Urinary bladder (tissue), 4 donors: ENCODE measurements around the gene ARMH1. TPM values are rescaled to one million over a fixed set of nuclear protein-coding genes. Genes with fewer than 3 reads are reported as not detected.

ENCODE experiments used
- DNase-seq: peaks from one replicate; pipeline ENCODE4 v3.0.0-alpha.2; 2015; ENCODE audit errors: extremely low spot score
- H3K27ac ChIP-seq: one replicate; pipeline ENCODE4 v1.5.1; 2013; ENCODE audit warnings: low read depth, mild to moderate bottlenecking, moderate library complexity
- H3K36me3 ChIP-seq: one replicate; pipeline ENCODE4 v1.6.1; 2013; ENCODE audit warnings: mild to moderate bottlenecking, moderate library complexity; ENCODE audit not compliant: insufficient read depth
- H3K4me1 ChIP-seq: one replicate; pipeline ENCODE4 v1.6.1; 2013; ENCODE audit warnings: mild to moderate bottlenecking, moderate library complexity; ENCODE audit not compliant: insufficient read depth
- H3K4me3 ChIP-seq: one replicate; pipeline ENCODE4 v1.5.1; 2013; ENCODE audit warnings: low read depth, low read length
- WGBS: extraction: QIAGEN DNeasy Blood & Tissue Kit; methylation state at CpG from one replicate; pipeline ENCODE4 v1.1.7; 2013; 5-methylcytosine and 5-hydroxymethylcytosine counted together
- polyA plus RNA-seq: library from polyadenylated mRNA; stranded (reverse); fragments of 200-250 nt; gene quantifications from one replicate; pipeline ENCODE4 v1.2.3, GENCODE V29; 2013
- total RNA-seq: library from RNA; depleted of rRNA; stranded (reverse); fragments of >200 nt; gene quantifications from one replicate; pipeline ENCODE4 v1.2.3, GENCODE V29; 2014
- donor health status: healthy with polysubstance abuse.
- donor health status: healthy.

ARMH1 gene
- total and polyA plus RNA-seq, 2 donors = 1.4 to 3.5 TPM

DNA sequence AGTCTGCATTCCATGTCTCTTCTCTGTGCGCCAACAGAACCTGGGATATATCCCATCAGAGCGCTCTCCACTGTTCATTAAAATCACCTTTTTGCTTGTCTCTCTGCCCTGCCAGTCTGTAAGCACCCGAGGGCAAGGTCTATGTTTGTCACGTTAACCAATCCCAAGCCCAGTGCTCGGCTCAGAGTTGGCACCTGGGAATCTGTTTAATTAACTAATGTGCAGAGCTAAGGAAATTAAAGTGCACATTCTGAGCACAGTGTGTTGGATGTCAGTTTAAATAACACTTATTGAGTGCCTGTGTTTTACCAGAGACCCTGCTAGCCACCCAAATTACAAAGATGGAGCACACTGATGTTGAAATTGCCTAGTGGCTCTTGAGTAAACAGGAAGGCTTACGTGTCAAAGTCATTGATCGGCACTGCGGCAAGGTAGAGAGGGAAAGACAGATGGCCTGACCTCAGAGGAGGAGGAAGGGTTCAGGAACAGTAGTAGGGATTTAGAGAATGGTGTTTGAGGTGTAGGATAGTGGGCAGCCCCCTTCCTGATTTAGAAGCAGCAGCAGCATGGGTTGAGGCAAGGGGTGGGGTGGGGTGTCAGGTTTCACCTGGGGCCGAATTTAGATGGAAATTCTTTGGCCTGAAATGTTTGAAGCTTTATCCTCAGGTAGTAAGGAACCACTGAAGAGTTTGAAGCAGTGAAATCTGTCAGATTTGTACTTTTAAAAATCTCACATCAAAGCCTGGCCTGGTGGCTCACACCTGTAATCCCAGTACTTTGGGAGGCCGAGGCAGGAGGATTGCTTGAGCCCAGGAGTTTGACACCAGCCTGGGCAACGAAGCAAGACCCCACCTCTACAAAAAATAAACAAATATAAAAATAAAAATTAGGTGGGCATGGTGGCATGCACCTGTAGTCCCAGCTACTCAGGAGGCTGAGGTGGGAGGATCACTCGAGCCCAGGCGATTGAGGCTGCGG lies 7.7 kb downstream of the ARMH1 start:
- Histone ChIP-seq H3K4me3 (no peak overlapping the region), H3K4me1 (no peaks in the 10 kb centered on the region), H3K36me3 (no peaks in the 10 kb centered on the region), H3K27ac (no peak overlapping the region)
- no peak for DNase-seq
- 79% methylated on average over 14 of the region's 14 CpGs for WGBS

DNA sequence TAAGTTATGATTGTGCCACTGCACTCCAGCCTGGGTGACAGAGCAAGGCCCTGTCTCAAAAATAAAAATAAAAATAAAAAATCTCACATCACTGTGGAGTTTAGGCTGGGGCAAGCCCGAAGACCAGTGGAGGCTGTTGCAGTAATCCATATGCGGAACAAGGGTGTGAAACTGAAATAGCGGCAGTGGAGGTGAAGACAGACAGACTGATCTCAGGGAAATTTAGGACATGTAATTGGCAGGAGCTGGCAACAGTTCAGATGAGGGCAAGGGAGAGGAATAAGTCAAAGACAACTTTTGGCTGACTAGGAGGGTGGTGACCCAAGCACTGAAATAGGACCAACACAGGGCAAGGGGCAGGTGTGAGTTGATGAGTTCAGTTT lies 8.4 kb downstream of the ARMH1 start:
- Histone ChIP-seq H3K4me3 (no peak overlapping the region), H3K36me3 (no peaks in the 10 kb centered on the region), H3K4me1 (no peaks in the 10 kb centered on the region), H3K27ac (no peak overlapping the region)
- 95% methylated on average over 3 of the region's 3 CpGs for WGBS
- DNase-seq = no peak

DNA sequence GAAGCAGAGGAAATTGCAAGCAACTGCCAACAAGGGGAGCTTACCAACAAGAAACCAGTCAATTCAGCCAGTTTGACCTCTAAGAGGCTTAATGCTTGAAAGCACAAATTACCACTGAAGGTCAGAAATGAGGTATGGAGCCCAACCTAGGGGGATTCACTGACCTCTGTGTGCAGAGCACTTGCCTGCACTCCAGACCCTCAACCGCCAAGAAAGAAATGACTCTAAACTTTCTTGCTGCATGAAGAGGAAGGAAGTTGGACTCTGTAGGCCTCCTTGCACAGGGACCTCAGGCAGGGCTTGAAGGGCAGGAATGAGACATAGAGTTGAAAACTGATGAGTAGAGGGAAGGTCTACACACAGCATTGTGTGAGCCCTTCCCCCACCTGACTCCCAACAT lies 10.0 kb downstream of the ARMH1 start:
- no peak overlapping the region for H3K27ac ChIP-seq
- no peak for DNase-seq
- no peaks in the 10 kb centered on the region for H3K4me1 ChIP-seq
- H3K4me3 ChIP-seq = no peak overlapping the region
- WGBS = 80% methylated on average over 1 of the region's 1 CpG
- no peaks in the 10 kb centered on the region for H3K36me3 ChIP-seq

DNA sequence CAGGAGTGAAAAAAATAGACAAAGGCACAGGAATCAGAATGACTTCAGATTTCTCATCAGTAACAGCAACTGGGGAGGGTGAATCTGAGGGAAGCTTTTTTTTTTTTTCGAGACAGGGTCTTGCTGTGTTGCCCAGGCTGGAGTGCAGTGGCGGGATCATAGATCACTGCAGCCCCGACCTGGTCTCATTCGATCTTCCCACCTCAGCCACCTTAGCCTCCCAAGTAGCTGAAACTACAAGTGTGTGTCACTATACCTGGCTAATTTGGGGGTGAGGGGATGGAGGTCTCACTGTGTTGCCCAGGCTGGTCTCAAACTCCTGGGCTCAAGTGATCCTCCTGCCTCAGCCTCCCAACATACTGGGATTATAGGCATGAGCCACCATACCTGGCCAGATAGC lies 10.7 kb downstream of the ARMH1 start:
- no peak overlapping the region for H3K4me3 ChIP-seq
- no peaks in the 10 kb centered on the region for H3K36me3 ChIP-seq
- no peak overlapping the region for H3K27ac ChIP-seq
- no peak for DNase-seq
- WGBS = 95% methylated on average over 4 of the region's 4 CpGs
- H3K4me1 ChIP-seq = no peaks in the 10 kb centered on the region

DNA sequence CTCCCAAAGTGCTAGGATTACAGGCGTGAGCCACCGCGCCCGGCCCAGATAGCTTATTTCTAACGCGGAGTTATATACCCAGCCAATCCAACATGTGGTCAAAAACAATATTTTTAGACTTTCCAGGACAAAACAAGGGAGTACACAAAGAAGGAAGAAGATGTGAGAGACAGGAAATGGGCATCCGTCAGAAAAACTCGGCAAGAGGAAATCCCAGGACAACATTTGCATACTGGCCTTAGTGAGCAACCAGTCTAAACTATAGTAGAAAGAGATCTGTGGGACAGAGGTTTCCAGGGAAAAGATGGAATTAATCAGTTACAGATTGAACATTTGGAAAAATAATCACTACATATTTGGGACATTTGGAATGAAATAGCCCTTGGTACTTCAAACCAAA lies 11.4 kb downstream of the ARMH1 start:
- Histone ChIP-seq H3K36me3 (no peaks in the 10 kb centered on the region), H3K27ac (no peak overlapping the region), H3K4me3 (no peak overlapping the region), H3K4me1 (no peaks in the 10 kb centered on the region)
- DNase-seq = no peak
- WGBS = 78% methylated on average over 8 of the region's 8 CpGs

DNA sequence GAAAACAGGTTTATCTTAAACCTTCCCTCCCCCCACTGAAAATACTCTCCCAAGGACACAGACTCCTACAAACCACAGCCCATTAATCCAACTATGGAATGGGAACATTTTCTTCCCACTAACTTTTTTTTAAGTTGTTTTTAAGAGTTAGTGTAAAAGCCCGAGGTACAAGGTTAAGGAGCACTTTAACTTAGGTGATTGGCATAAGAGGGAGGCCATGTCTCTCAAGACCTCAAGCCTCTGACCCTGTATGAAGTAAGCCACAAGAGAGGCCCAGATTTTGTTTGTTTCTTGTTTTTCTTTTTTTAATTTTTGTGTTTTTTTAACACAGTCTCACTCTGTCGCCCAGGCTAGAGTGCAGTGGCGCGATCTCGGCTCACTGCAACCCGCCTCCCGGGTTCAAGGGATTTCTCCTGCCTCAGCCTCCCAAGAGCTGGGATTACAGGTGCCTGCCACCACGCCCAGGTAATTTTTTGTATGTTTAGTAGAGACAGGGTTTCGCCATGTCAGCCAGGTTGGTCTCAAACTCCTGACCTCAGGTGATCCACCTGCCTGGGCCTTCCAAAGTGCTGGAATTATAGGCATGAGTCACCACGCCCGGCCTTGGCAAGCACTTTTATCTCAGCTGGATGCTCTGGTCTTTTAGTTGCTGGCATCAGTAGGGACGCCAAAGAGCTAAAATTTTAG lies 14.4 kb downstream of the ARMH1 start:
- WGBS = 87% methylated on average over 12 of the region's 12 CpGs
- no peak overlapping the region for H3K4me3 ChIP-seq
- H3K27ac ChIP-seq = no peak overlapping the region
- no peak for DNase-seq
- no peaks in the 10 kb centered on the region for H3K4me1 ChIP-seq
- no peaks in the 10 kb centered on the region for H3K36me3 ChIP-seq

DNA sequence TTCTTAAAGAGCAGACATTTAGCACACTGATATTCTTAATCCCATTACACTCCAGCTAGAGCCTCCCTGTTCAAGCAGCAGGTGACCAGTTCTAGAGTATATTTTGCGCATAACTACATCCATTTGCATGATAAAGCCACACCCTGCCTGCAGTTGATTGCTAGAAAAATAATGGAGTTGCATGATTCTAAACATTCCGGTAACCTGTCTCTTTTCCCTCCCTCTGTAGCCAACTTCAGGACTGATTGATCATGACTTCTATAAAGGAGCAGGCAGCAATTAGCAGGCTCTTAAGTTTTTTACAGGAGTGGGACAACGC lies 14.9 kb downstream of the ARMH1 start:
- Histone ChIP-seq H3K4me3 (no peak overlapping the region), H3K4me1 (no peaks in the 10 kb centered on the region), H3K27ac (no peak overlapping the region), H3K36me3 (no peaks in the 10 kb centered on the region)
- DNase-seq = no peak
- 70% methylated on average over 3 of the region's 3 CpGs for WGBS

DNA sequence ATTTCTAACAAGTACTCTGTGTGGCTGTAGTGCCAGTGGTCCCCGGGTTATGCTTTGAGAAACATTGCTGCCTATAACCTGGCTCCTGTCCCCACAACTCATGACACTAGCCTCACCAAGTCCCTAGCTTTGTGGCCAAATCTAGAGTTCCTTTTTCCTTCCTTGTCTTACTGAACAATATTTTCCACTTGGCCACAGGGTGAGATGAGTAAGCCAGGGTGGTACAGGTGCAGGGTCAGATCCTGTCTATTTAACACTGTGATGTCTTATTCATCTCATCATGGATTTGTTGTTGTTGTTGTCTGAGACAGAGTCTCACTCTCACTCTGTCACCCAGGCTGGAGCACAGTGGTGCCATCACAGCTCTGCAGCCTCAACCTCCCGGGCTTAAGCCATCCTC lies 18.6 kb downstream of the ARMH1 start:
- WGBS = 85% methylated on average over 2 of the region's 2 CpGs
- Histone ChIP-seq H3K36me3 (no peaks in the 10 kb centered on the region), H3K4me3 (no peak overlapping the region), H3K4me1 (no peaks in the 10 kb centered on the region), H3K27ac (no peak overlapping the region)
- no peak for DNase-seq

DNA sequence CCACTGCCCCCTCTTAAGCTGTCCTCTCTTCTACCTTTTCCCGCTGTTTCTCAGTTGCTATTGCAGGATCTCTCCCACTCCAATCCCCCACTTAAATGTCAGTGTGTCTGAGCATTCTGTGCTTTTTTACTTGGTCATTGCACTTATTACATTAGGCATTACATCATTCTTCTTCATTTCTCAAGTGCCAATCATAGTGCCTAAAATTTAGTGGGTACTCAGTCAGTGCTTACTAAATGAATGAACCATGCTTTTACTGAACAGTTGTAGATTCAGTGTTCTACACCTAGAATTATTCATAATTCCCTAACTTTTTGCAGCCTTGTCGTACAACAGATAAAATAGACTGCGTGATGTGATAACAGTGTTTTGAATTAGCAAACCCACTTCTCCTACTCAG lies 19.4 kb downstream of the ARMH1 start:
- 96% methylated on average over 3 of the region's 3 CpGs for WGBS
- DNase-seq = no peak
- H3K4me3 ChIP-seq = no peak overlapping the region
- H3K27ac ChIP-seq = no peak overlapping the region
- no peaks in the 10 kb centered on the region for H3K36me3 ChIP-seq
- H3K4me1 ChIP-seq = no peaks in the 10 kb centered on the region

DNA sequence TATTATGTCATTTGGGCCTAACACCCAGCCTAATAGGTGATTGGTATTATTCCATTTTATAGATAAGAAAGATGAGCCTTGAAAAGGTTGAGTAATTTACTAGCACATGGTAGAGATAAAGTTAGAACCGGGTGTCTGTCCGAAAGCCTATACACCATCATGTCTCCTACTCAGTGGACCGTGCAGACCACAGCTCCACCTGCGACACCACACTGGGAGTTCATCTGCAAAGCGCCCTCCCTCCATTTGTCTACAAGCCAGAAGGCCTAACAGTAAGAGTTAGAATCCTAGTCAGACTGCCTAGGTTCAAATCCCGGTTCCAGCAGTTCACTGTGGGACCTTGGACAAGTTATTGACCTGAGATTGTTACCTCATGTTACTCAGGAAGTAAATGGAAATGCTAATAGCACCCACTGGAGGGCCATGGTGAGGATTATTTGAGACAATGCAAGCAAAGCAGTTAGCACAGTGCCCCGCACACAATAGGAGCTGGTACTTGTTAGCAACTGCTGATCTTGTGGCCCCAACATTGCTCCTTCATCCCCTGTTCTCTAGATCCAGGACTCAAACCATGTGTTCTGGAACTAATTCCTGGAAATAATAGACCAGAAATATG lies 20.5 kb downstream of the ARMH1 start:
- no peak overlapping the region for H3K27ac ChIP-seq
- H3K4me1 ChIP-seq = no peaks in the 10 kb centered on the region
- WGBS = 94% methylated on average over 7 of the region's 7 CpGs
- H3K36me3 ChIP-seq = no peaks in the 10 kb centered on the region
- DNase-seq = no peak
- H3K4me3 ChIP-seq = no peak overlapping the region

DNA sequence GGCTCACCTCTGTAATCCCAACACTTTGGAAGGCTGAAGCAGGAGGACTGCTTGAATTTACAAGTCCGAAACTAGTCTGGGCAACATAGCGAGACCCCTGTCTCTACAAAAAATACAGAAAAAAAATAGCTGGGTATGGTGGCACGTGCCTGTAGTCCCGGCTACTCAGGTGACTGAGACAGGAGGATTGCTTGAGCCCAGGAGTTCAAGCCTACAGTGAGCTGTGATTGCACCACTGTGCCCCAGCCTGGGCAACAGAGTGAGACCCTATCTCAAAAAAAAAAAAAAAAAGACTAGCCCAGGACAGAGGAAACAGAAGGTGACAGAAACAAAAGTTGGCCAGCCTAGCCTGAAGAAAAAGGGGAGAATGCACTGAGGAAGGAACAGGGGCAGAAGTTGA lies 21.2 kb downstream of the ARMH1 start:
- 90% methylated on average over 4 of the region's 4 CpGs for WGBS
- Histone ChIP-seq H3K27ac (no peak overlapping the region), H3K4me3 (no peak overlapping the region), H3K4me1 (no peaks in the 10 kb centered on the region), H3K36me3 (no peaks in the 10 kb centered on the region)
- DNase-seq = no peak

DNA sequence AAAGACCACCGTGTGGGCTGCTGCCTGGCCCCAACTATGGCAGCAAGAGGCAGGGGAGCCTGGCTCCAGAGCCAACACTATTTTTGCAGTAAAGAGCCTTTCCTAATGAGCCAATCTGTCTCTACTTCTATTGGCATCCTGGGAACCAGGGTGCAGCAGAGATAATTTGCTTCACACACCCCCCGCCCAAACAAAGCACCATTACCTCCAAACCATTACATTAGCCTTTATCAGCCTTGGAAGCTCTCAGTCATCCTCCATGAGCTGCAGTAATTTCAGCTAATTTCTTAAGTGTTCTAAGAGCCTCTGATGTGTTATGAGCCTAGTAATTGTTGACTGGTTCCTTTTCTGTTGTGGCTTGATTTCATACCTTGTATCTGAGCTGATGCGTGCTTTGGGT lies 21.6 kb downstream of the ARMH1 start:
- no peak overlapping the region for H3K4me3 ChIP-seq
- no peak for DNase-seq
- H3K36me3 ChIP-seq = no peaks in the 10 kb centered on the region
- H3K27ac ChIP-seq = no peak overlapping the region
- WGBS = 83% methylated on average over 3 of the region's 3 CpGs
- no peaks in the 10 kb centered on the region for H3K4me1 ChIP-seq

DNA sequence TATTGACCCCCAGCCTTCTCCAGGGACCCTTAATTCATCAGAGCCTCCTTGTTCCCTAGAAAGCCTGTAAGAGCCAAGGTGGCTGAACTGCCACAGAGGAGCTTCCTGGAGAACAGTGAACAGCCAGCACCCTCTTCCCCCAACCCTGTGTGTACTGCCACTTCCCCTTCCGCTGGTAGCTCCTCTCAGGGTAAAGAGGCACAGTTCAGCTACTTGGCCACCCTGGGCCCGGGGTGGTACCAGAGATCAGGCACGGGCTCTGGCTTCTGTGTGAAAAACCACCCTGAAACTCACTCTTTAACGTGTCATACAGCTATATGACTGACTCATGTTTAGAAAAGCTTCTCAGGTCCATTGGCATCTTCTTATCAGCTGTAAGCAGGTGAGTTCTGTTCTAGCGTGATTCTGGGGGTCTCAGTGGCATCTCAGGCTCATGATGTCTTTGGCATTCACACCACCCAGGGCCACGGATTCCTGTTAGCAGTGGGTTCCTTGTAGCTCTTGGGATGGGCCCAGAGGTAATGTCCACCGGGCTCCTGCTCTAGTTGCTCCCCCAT lies 22.4 kb downstream of the ARMH1 start:
- no peaks in the 10 kb centered on the region for H3K36me3 ChIP-seq
- H3K4me1 ChIP-seq = no peaks in the 10 kb centered on the region
- H3K4me3 ChIP-seq = no peak overlapping the region
- H3K27ac ChIP-seq = no peak overlapping the region
- 78% methylated on average over 7 of the region's 7 CpGs for WGBS
- DNase-seq = no peak

DNA sequence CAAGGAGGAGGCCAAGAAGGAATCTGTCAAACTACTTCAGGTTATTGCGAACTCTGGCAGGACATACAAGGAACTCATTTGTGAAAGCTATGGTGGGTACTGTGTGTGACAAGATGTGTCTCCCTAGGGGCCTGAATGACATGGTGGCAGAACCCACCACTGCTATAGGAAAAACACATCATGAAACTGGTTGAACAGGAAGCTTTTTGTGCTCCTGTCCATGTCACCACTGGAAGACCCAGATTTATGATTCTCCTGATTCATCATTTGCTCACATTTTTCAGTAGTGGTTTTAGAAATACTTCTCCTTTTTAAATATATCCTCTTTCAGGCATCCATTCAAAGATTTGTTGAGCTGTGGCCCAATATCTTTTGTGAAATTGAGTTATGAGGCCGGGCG lies 23.6 kb downstream of the ARMH1 start:
- DNase-seq = no peak
- no peaks in the 10 kb centered on the region for H3K4me1 ChIP-seq
- no peak overlapping the region for H3K4me3 ChIP-seq
- no peaks in the 10 kb centered on the region for H3K36me3 ChIP-seq
- no peak overlapping the region for H3K27ac ChIP-seq
- WGBS = 94% methylated on average over 3 of the region's 3 CpGs
